Measurements from ENCODE around the gene PJVK. TPM values are rescaled to one million over a fixed set of nuclear protein-coding genes. Genes with fewer than 3 reads are reported as not detected.
A peak's percentile ranks its signal among the peaks of the same experiment; 100 is the strongest.

Gene PJVK
- total RNA-seq (ENCODE audit: unreplicated experiment): 2.0 TPM
- long read RNA-seq: 0 reads

GRCh38 chr2:178450774-178451525, at the start of gene PJVK, which contains the start of gene PRKRA:
Gene PJVK (plus strand): TSS chr2:178451378. CDS start chr2:178453410, 2,032 bp downstream.
Gene PRKRA (minus strand): TSS chr2:178451175. CDS start chr2:178451030, 145 bp downstream.
- peaks cover 5% of the 10 kb centered on the region for H3K9me3 Mint-ChIP-seq (ENCODE audit: unreplicated experiment)
- H3K4me3 Mint-ChIP-seq (ENCODE audit: unreplicated experiment): peak within 1 kb of the TSS; percentile 93
- no peak for TF ChIP-seq CTCF (IDR thresholded peaks at IDR 0.05; ENCODE audit: partially characterized antibody, unreplicated experiment)
- H3K27me3 Mint-ChIP-seq (ENCODE audit: unreplicated experiment): peaks cover 3% of the 10 kb centered on the region
- H3K27ac Mint-ChIP-seq (ENCODE audit: unreplicated experiment): peak within 1 kb of the TSS; percentile 100
- H3K4me1 Mint-ChIP-seq (ENCODE audit: low read depth, unreplicated experiment): peaks cover 18% of the 10 kb centered on the region
- H3K36me3 Mint-ChIP-seq (ENCODE audit: unreplicated experiment): no peaks in the 10 kb centered on the region
- peak; percentile 99 for DNase-seq

- TF ChIP-seq CTCF (IDR thresholded peaks at IDR 0.05; ENCODE audit: partially characterized antibody, unreplicated experiment): no peak
- Mint-ChIP-seq H3K27me3 (ENCODE audit: unreplicated experiment) (peaks cover 8% of the 10 kb centered on the region), H3K27ac (ENCODE audit: unreplicated experiment) (no peak overlapping the region), H3K9me3 (ENCODE audit: unreplicated experiment) (peaks cover 11% of the 10 kb centered on the region), H3K36me3 (ENCODE audit: unreplicated experiment) (no peaks in the 10 kb centered on the region), H3K4me3 (ENCODE audit: unreplicated experiment) (no peak overlapping the region), H3K4me1 (ENCODE audit: low read depth, unreplicated experiment) (peaks cover 23% of the 10 kb centered on the region)
- no peak for DNase-seq
These were observed 49.2 kb upstream of the PJVK start for GRCh38 chr2:178401994-178402437.

GRCh38 chr2:178403671-178404306, 47.4 kb upstream of the PJVK start:
- Mint-ChIP-seq H3K27me3 (ENCODE audit: unreplicated experiment) (peaks cover 8% of the 10 kb centered on the region), H3K36me3 (ENCODE audit: unreplicated experiment) (no peaks in the 10 kb centered on the region), H3K9me3 (ENCODE audit: unreplicated experiment) (peaks cover 11% of the 10 kb centered on the region), H3K27ac (ENCODE audit: unreplicated experiment) (peak overlapping the region; percentile 96), H3K4me1 (ENCODE audit: low read depth, unreplicated experiment) (peaks cover 17% of the 10 kb centered on the region), H3K4me3 (ENCODE audit: unreplicated experiment) (peak overlapping the region; percentile 44)
- no peak for TF ChIP-seq CTCF (IDR thresholded peaks at IDR 0.05; ENCODE audit: partially characterized antibody, unreplicated experiment)
- DNase-seq: no peak

GRCh38 chr2:178404368-178404767, 46.8 kb upstream of the PJVK start:
- no peak for TF ChIP-seq CTCF (IDR thresholded peaks at IDR 0.05; ENCODE audit: partially characterized antibody, unreplicated experiment)
- peaks cover 8% of the 10 kb centered on the region for H3K27me3 Mint-ChIP-seq (ENCODE audit: unreplicated experiment)
- peaks cover 11% of the 10 kb centered on the region for H3K9me3 Mint-ChIP-seq (ENCODE audit: unreplicated experiment)
- peak overlapping the region; percentile 96 for H3K27ac Mint-ChIP-seq (ENCODE audit: unreplicated experiment)
- peak overlapping the region; percentile 67 for H3K4me3 Mint-ChIP-seq (ENCODE audit: unreplicated experiment)
- peaks cover 17% of the 10 kb centered on the region for H3K4me1 Mint-ChIP-seq (ENCODE audit: low read depth, unreplicated experiment)
- H3K36me3 Mint-ChIP-seq (ENCODE audit: unreplicated experiment): no peaks in the 10 kb centered on the region
- peak; percentile 58 for DNase-seq

- no peak overlapping the region for H3K27ac Mint-ChIP-seq (ENCODE audit: unreplicated experiment)
- H3K27me3 Mint-ChIP-seq (ENCODE audit: unreplicated experiment): peaks cover 4% of the 10 kb centered on the region
- TF ChIP-seq CTCF (IDR thresholded peaks at IDR 0.05; ENCODE audit: partially characterized antibody, unreplicated experiment): no peak
- DNase-seq: no peak
- H3K9me3 Mint-ChIP-seq (ENCODE audit: unreplicated experiment): peaks cover 12% of the 10 kb centered on the region
- H3K4me1 Mint-ChIP-seq (ENCODE audit: low read depth, unreplicated experiment): peaks cover 7% of the 10 kb centered on the region
- no peaks in the 10 kb centered on the region for H3K36me3 Mint-ChIP-seq (ENCODE audit: unreplicated experiment)
- no peak overlapping the region for H3K4me3 Mint-ChIP-seq (ENCODE audit: unreplicated experiment)
These were observed 41.9 kb upstream of the PJVK start for GRCh38 chr2:178409261-178409660.

Data from glutamatergic neuron (in vitro differentiated cells).